HG03469 (cell line): ENCODE data around the gene WSB2.

Source experiments
- ATAC-seq: cut with Tn5 transposase; IDR thresholded peaks from one replicate; pipeline ENCODE4 v1.9.1; 2021; ENCODE audit warnings: mild to moderate bottlenecking, moderate library complexity, moderate number of reproducible peaks; ENCODE audit not compliant: unreplicated experiment

WSB2 gene

GRCh38 chr12:118063576-118064391 lies 2.8 kb upstream of the WSB2 start:
- ATAC-seq: no peak

- no peak for ATAC-seq
Measured at GRCh38 chr12:118061873-118062843, 1.2 kb upstream of the WSB2 start.

- ATAC-seq: no peak
Measured at GRCh38 chr12:118060301-118061010, 523 bp downstream of the WSB2 start.

GRCh38 chr12:118059341-118060191 lies 1.4 kb downstream of the WSB2 start:
- ATAC-seq: no peak

- ATAC-seq: no peak
Measured at GRCh38 chr12:118058881-118059280, 2.1 kb downstream of the WSB2 start.

GRCh38 chr12:118058227-118058626 lies 2.8 kb downstream of the WSB2 start:
- ATAC-seq: no peak

- no peak for ATAC-seq
Measured at GRCh38 chr12:118055865-118056773, 4.9 kb downstream of the WSB2 start.

- ATAC-seq: no peak
Measured at GRCh38 chr12:118055144-118055557, 5.8 kb downstream of the WSB2 start.

GRCh38 chr12:118053071-118053985 lies 7.7 kb downstream of the WSB2 start:
- no peak for ATAC-seq

- ATAC-seq: no peak
Measured at GRCh38 chr12:118052324-118053070, 8.5 kb downstream of the WSB2 start.

- no peak for ATAC-seq
Measured at GRCh38 chr12:118050972-118051910, 9.7 kb downstream of the WSB2 start.

- ATAC-seq: no peak
Measured at GRCh38 chr12:118046430-118046829, 14.5 kb downstream of the WSB2 start.

GRCh38 chr12:118044577-118044976 lies 16.4 kb downstream of the WSB2 start:
- ATAC-seq: no peak

- no peak for ATAC-seq
Measured at GRCh38 chr12:118044075-118044474, 16.9 kb downstream of the WSB2 start.

- ATAC-seq: no peak
Measured at GRCh38 chr12:118042091-118042490, 18.9 kb downstream of the WSB2 start.

- no peak for ATAC-seq
Measured at GRCh38 chr12:118038137-118038536, 22.8 kb downstream of the WSB2 start.
